SK-N-SH treated with all-trans-retinoic acid at 6 μM for 48 hours (cell line): Measurements from ENCODE around the gene DPF3.

Source experiments
- ATAC-seq: fragments of 200-7000 bp; cut with Tn5 transposase; 3 replicates; pipeline ENCODE4 v1.9.1; 2020; ENCODE audit warnings: mild to moderate bottlenecking, moderate library complexity
- ARNTL ChIP-seq: fragments of 450-650 bp; formaldehyde crosslinking; IDR thresholded peaks from 2 replicates; pipeline ENCODE4 v1.5.0; 2020; ENCODE audit warnings: low read depth, mild to moderate bottlenecking, moderate library complexity, borderline replicate concordance
- CSDC2 ChIP-seq: fragments of 250-450 bp; sonication (Bioruptor Pico); IDR thresholded peaks from 2 replicates; pipeline ENCODE4 v1.5.0; 2020; ENCODE audit warnings: mild to moderate bottlenecking, moderate library complexity
- ESRRG ChIP-seq: fragments of 250-450 bp; sonication (Bioruptor Pico); IDR thresholded peaks from 2 replicates; pipeline ENCODE4 v1.6.1; 2021; ENCODE audit warnings: mild to moderate bottlenecking
- GLIS3 ChIP-seq: fragments of 250-450 bp; sonication (Bioruptor Pico); IDR thresholded peaks from 2 replicates; pipeline ENCODE4 v1.5.0; 2020; ENCODE audit warnings: mild to moderate bottlenecking, moderate library complexity
- OSR1 ChIP-seq: fragments of 250-450 bp; sonication (Bioruptor Pico); IDR thresholded peaks from 2 replicates; pipeline ENCODE4 v1.8.0; 2022; ENCODE audit warnings: moderate library complexity, mild to moderate bottlenecking, inconsistent platforms
- PPARA ChIP-seq: fragments of 250-450 bp; sonication (Bioruptor Pico); IDR thresholded peaks from 2 replicates; pipeline ENCODE4 v1.5.0; 2020; ENCODE audit warnings: mild to moderate bottlenecking, borderline replicate concordance
- RARB ChIP-seq: fragments of 250-450 bp; sonication (Bioruptor Pico); IDR thresholded peaks from 2 replicates; pipeline ENCODE4 v1.8.0; 2021; ENCODE audit warnings: mild to moderate bottlenecking, moderate library complexity
- SNAI2 ChIP-seq: fragments of 250-450 bp; sonication (Bioruptor Pico); IDR thresholded peaks from 2 replicates; pipeline ENCODE4 v1.5.0; 2020; ENCODE audit warnings: mild to moderate bottlenecking, moderate library complexity
- TCF4 ChIP-seq: fragments of 250-450 bp; sonication (Bioruptor Pico); IDR thresholded peaks from 2 replicates; pipeline ENCODE4 v1.8.0; 2021; ENCODE audit warnings: mild to moderate bottlenecking, moderate library complexity, borderline replicate concordance
- TOX ChIP-seq: fragments of 250-450 bp; sonication (Bioruptor Pico); IDR thresholded peaks from 2 replicates; pipeline ENCODE4 v1.8.0; 2021; ENCODE audit warnings: mild to moderate bottlenecking, moderate library complexity, borderline replicate concordance
- ZC3H10 ChIP-seq: fragments of 250-450 bp; sonication (Bioruptor Pico); IDR thresholded peaks from 2 replicates; pipeline ENCODE4 v1.5.1; 2021; ENCODE audit warnings: mild to moderate bottlenecking, moderate library complexity
- ZFP30 ChIP-seq: fragments of 450-650 bp; formaldehyde crosslinking; IDR thresholded peaks from 2 replicates; pipeline ENCODE4 v1.5.0; 2022; ENCODE audit warnings: mild to moderate bottlenecking, moderate library complexity
- ZNF565 ChIP-seq: fragments of 450-650 bp; formaldehyde crosslinking; conservative IDR thresholded peaks from 2 replicates; pipeline ENCODE4 v1.5.0; 2020; ENCODE audit warnings: low read depth, mild to moderate bottlenecking, moderate library complexity
- ZNF8 ChIP-seq: fragments of 450-650 bp; formaldehyde crosslinking; IDR thresholded peaks from 2 replicates; pipeline ENCODE4 v1.5.0; 2020; ENCODE audit warnings: mild to moderate bottlenecking, moderate library complexity
- TF ChIP-seq, protein P1 (sequence below): fragments of 250-450 bp; sonication (Bioruptor Pico); IDR thresholded peaks from 2 replicates; pipeline ENCODE4 v1.5.0; 2020; ENCODE audit warnings: mild to moderate bottlenecking, moderate library complexity
- TF ChIP-seq, protein P2 (sequence below): fragments of 250-450 bp; sonication (Bioruptor Pico); IDR thresholded peaks from 2 replicates; pipeline ENCODE4 v1.5.1; 2020; ENCODE audit warnings: low read depth, mild to moderate bottlenecking, moderate library complexity
- TF ChIP-seq, protein P3 (sequence below): fragments of 250-450 bp; sonication (Bioruptor Pico); IDR thresholded peaks from 2 replicates; pipeline ENCODE4 v1.5.1; 2021; ENCODE audit warnings: mild to moderate bottlenecking, moderate library complexity
- TF ChIP-seq, protein P4 (sequence below): fragments of 250-450 bp; sonication (Bioruptor Pico); IDR thresholded peaks from 2 replicates; pipeline ENCODE4 v1.8.0; 2020; ENCODE audit warnings: mild to moderate bottlenecking, moderate library complexity, borderline replicate concordance
- TF ChIP-seq, protein P5 (sequence below): fragments of 250-450 bp; sonication (Bioruptor Pico); IDR thresholded peaks from 2 replicates; pipeline ENCODE4 v1.8.0; 2021; ENCODE audit warnings: low read depth, mild to moderate bottlenecking, moderate library complexity, borderline replicate concordance

Gene DPF3

DNA sequence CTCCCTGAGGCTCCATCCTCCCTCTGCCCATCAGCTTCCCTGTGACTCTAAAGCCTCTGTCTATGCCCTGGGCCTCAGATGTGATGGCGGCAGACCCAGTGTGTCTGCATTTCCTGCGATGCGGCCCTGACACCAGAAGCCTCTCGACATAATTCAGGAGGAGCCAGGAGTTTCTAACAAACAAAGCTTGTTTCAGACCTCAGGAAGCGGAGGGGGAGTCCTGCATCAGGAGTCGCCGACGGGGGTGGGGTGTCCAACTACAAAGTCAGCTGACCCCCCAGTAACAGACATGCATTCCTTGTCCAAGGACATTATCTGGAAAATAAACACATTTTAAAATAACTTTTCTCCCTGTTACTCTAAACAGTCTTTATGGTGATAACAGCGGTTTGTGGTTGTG is 167.5 kb downstream of the DPF3 start:
- TF ChIP-seq ZFP30 (CRISPR knock-in tag) = no peak
- TF ChIP-seq ZNF8 (CRISPR knock-in tag) = no peak
- no peak for TF ChIP-seq RARB (CRISPR knock-in tag)
- TF ChIP-seq, protein P1, sequence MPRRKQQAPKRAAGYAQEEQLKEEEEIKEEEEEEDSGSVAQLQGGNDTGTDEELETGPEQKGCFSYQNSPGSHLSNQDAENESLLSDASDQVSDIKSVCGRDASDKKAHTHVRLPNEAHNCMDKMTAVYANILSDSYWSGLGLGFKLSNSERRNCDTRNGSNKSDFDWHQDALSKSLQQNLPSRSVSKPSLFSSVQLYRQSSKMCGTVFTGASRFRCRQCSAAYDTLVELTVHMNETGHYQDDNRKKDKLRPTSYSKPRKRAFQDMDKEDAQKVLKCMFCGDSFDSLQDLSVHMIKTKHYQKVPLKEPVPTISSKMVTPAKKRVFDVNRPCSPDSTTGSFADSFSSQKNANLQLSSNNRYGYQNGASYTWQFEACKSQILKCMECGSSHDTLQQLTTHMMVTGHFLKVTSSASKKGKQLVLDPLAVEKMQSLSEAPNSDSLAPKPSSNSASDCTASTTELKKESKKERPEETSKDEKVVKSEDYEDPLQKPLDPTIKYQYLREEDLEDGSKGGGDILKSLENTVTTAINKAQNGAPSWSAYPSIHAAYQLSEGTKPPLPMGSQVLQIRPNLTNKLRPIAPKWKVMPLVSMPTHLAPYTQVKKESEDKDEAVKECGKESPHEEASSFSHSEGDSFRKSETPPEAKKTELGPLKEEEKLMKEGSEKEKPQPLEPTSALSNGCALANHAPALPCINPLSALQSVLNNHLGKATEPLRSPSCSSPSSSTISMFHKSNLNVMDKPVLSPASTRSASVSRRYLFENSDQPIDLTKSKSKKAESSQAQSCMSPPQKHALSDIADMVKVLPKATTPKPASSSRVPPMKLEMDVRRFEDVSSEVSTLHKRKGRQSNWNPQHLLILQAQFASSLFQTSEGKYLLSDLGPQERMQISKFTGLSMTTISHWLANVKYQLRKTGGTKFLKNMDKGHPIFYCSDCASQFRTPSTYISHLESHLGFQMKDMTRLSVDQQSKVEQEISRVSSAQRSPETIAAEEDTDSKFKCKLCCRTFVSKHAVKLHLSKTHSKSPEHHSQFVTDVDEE (CRISPR knock-in tag) = no peak
- TF ChIP-seq GLIS3 = no peak
- no peak for TF ChIP-seq ESRRG
- TF ChIP-seq PPARA = no peak
- TF ChIP-seq OSR1 (CRISPR knock-in tag) = no peak
- no peak for TF ChIP-seq CSDC2
- TF ChIP-seq, protein P2, sequence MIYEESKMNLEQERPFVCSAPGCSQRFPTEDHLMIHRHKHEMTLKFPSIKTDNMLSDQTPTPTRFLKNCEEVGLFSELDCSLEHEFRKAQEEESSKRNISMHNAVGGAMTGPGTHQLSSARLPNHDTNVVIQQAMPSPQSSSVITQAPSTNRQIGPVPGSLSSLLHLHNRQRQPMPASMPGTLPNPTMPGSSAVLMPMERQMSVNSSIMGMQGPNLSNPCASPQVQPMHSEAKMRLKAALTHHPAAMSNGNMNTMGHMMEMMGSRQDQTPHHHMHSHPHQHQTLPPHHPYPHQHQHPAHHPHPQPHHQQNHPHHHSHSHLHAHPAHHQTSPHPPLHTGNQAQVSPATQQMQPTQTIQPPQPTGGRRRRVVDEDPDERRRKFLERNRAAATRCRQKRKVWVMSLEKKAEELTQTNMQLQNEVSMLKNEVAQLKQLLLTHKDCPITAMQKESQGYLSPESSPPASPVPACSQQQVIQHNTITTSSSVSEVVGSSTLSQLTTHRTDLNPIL (CRISPR knock-in tag) = no peak
- TF ChIP-seq, protein P3, sequence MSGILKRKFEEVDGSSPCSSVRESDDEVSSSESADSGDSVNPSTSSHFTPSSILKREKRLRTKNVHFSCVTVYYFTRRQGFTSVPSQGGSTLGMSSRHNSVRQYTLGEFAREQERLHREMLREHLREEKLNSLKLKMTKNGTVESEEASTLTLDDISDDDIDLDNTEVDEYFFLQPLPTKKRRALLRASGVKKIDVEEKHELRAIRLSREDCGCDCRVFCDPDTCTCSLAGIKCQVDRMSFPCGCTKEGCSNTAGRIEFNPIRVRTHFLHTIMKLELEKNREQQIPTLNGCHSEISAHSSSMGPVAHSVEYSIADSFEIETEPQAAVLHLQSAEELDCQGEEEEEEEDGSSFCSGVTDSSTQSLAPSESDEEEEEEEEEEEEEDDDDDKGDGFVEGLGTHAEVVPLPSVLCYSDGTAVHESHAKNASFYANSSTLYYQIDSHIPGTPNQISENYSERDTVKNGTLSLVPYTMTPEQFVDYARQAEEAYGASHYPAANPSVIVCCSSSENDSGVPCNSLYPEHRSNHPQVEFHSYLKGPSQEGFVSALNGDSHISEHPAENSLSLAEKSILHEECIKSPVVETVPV (CRISPR knock-in tag) = no peak
- TF ChIP-seq ZC3H10 (CRISPR knock-in tag) = no peak
- no peak for TF ChIP-seq ZNF565 (CRISPR knock-in tag)
- no peak for TF ChIP-seq TOX
- TF ChIP-seq, all 23 proteins: peak for 0
- no peak for ATAC-seq

DNA sequence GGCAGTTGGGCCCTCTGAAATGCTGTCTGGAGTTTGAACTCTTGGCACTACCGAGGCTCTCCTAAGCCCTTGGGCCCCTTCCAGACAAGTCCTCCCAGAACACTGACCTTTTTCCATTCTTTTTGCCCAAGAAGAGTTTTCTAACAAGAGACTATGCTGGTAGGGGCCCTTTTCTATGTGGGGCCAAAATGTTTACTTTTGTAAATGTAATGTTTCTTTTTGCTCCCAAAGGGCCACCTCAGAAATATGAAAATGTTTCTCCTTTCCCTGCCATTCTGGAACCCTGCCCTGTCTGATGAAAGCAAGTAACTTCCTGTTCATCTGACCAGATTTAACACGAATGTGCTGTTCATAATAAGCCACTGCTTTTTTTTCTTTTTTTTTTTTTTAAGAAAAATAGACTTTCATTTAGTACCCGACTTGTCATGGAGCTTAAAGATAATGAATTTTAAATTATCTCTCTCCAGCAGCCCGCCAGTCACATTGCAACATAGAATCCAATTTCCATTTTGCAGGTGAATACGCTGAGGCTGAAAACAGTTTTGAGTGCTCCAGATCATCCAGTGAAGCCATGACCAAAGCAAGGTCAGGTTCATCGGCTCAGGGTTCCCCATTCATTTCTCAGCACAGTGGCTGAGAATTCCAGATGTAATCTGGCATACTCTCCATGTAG is 169.9 kb downstream of the DPF3 start:
- TF ChIP-seq, protein P4, sequence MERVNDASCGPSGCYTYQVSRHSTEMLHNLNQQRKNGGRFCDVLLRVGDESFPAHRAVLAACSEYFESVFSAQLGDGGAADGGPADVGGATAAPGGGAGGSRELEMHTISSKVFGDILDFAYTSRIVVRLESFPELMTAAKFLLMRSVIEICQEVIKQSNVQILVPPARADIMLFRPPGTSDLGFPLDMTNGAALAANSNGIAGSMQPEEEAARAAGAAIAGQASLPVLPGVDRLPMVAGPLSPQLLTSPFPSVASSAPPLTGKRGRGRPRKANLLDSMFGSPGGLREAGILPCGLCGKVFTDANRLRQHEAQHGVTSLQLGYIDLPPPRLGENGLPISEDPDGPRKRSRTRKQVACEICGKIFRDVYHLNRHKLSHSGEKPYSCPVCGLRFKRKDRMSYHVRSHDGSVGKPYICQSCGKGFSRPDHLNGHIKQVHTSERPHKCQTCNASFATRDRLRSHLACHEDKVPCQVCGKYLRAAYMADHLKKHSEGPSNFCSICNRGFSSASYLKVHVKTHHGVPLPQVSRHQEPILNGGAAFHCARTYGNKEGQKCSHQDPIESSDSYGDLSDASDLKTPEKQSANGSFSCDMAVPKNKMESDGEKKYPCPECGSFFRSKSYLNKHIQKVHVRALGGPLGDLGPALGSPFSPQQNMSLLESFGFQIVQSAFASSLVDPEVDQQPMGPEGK (CRISPR knock-in tag) = no peak
- TF ChIP-seq, protein P5, sequence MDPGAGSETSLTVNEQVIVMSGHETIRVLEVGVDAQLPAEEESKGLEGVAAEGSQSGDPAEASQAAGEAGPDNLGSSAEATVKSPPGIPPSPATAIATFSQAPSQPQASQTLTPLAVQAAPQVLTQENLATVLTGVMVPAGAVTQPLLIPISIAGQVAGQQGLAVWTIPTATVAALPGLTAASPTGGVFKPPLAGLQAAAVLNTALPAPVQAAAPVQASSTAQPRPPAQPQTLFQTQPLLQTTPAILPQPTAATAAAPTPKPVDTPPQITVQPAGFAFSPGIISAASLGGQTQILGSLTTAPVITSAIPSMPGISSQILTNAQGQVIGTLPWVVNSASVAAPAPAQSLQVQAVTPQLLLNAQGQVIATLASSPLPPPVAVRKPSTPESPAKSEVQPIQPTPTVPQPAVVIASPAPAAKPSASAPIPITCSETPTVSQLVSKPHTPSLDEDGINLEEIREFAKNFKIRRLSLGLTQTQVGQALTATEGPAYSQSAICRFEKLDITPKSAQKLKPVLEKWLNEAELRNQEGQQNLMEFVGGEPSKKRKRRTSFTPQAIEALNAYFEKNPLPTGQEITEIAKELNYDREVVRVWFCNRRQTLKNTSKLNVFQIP = no peak
- no peak for TF ChIP-seq PPARA
- TF ChIP-seq, protein P1 (CRISPR knock-in tag) = no peak
- no peak for TF ChIP-seq ZNF8 (CRISPR knock-in tag)
- TF ChIP-seq ZC3H10 (CRISPR knock-in tag) = no peak
- TF ChIP-seq, protein P2 (CRISPR knock-in tag) = no peak
- TF ChIP-seq TOX = no peak
- TF ChIP-seq CSDC2 = no peak
- TF ChIP-seq SNAI2 (CRISPR knock-in tag) = no peak
- no peak for TF ChIP-seq TCF4 (CRISPR knock-in tag)
- no peak for TF ChIP-seq GLIS3
- TF ChIP-seq RARB (CRISPR knock-in tag) = no peak
- no peak for TF ChIP-seq ZFP30 (CRISPR knock-in tag)
- TF ChIP-seq, protein P3 (CRISPR knock-in tag) = no peak
- no peak for TF ChIP-seq OSR1 (CRISPR knock-in tag)
- no peak for TF ChIP-seq ZNF565 (CRISPR knock-in tag)
- TF ChIP-seq ESRRG = no peak
- TF ChIP-seq ARNTL (CRISPR knock-in tag) = no peak
- ATAC-seq = no peak
